Measurements from ENCODE around the gene FARP1. TPM values are rescaled to one million over a fixed set of nuclear protein-coding genes. Genes with fewer than 3 reads are reported as not detected.

Gene FARP1
- total RNA-seq, 1 donor: 125 TPM

- H3K4me3 ChIP-seq (ENCODE audit: low read depth, low read length): no peak overlapping the region
- TF ChIP-seq CTCF (IDR thresholded peaks at IDR 0.05; ENCODE audit: insufficient read depth, low read depth, low read length): no peak
- DNase-seq (ENCODE audit: low read depth): no peak
Observed at GRCh38 chr13:98486412-98486811, 343.5 kb downstream of the FARP1 start.

- peak; percentile 31 for DNase-seq (ENCODE audit: low read depth)
- no peak overlapping the region for H3K4me3 ChIP-seq (ENCODE audit: low read depth, low read length)
- TF ChIP-seq CTCF (IDR thresholded peaks at IDR 0.05; ENCODE audit: insufficient read depth, low read depth, low read length): no peak
Observed at GRCh38 chr13:98487016-98487415, 344.1 kb downstream of the FARP1 start.

GRCh38 chr13:98487522-98487921 is 344.6 kb downstream of the FARP1 start:
- TF ChIP-seq CTCF (IDR thresholded peaks at IDR 0.05; ENCODE audit: insufficient read depth, low read depth, low read length): no peak
- no peak for DNase-seq (ENCODE audit: low read depth)
- H3K4me3 ChIP-seq (ENCODE audit: low read depth, low read length): no peak overlapping the region

GRCh38 chr13:98488736-98489135 is 345.8 kb downstream of the FARP1 start:
- no peak for DNase-seq (ENCODE audit: low read depth)
- TF ChIP-seq CTCF (IDR thresholded peaks at IDR 0.05; ENCODE audit: insufficient read depth, low read depth, low read length): no peak
- H3K4me3 ChIP-seq (ENCODE audit: low read depth, low read length): no peak overlapping the region

- DNase-seq (ENCODE audit: low read depth): no peak
- no peak for TF ChIP-seq CTCF (IDR thresholded peaks at IDR 0.05; ENCODE audit: insufficient read depth, low read depth, low read length)
- no peak overlapping the region for H3K4me3 ChIP-seq (ENCODE audit: low read depth, low read length)
Observed at GRCh38 chr13:98489446-98490194, 346.7 kb downstream of the FARP1 start.

GRCh38 chr13:98490195-98490836 is 347.4 kb downstream of the FARP1 start:
- TF ChIP-seq CTCF (IDR thresholded peaks at IDR 0.05; ENCODE audit: insufficient read depth, low read depth, low read length): no peak
- no peak for DNase-seq (ENCODE audit: low read depth)
- no peak overlapping the region for H3K4me3 ChIP-seq (ENCODE audit: low read depth, low read length)
